ENCODE results near the gene MRPL24.

GRCh38 chr1:156746406-156746727 is 5.5 kb upstream of the MRPL24 start:
- no peak for TF ChIP-seq CTCF (IDR thresholded peaks at IDR 0.05 in 8 of 11, conservative IDR thresholded peaks at IDR 0.05 in 3 of 11)
- TF ChIP-seq POLR2AphosphoS5 (IDR thresholded peaks at IDR 0.05): no peak
- TF ChIP-seq POLR2A (IDR thresholded peaks at IDR 0.05): no peak

All from spleen (tissue), 7 donors.